ENCODE measurements around the gene MYO18A. TPM values are rescaled to one million over a fixed set of nuclear protein-coding genes. Genes with fewer than 3 reads are reported as not detected.

Gene MYO18A
- total and polyA plus RNA-seq, 10 of the 15 experiments (the other 5 are each of a cell fraction or from before 2014, with no cell fraction given), result 2.9 to 66.0 (median 24.5) TPM

GRCh38 chr17:29080965-29081364, 99.2 kb downstream of the MYO18A start:
- Histone ChIP-seq H3K27ac (ENCODE audit: control insufficient read depth, insufficient read depth) (no peak overlapping the region), H3K9me3 (replicated peaks; ENCODE audit: control insufficient read depth, insufficient read depth, low read length) (no peaks in the 10 kb centered on the region), H3K36me3 (ENCODE audit: control insufficient read depth in 2 of 2, insufficient read depth in 2 of 2, low read length in 1 of 2) (peaks cover 3 to 5% of the 10 kb centered on the region in 2 experiments), H2AFZ (ENCODE audit: control insufficient read depth, low read depth, low read length) (no peak overlapping the region), H4K20me1 (ENCODE audit: control insufficient read depth, insufficient read depth) (no peaks in the 10 kb centered on the region), H3K4me2 (ENCODE audit: control insufficient read depth, insufficient read depth) (no peak overlapping the region), H3K4me3 (no peak overlapping the region), H3K9ac (ENCODE audit: control insufficient read depth, insufficient read depth, low read length) (no peak overlapping the region), H3K79me2 (ENCODE audit: control insufficient read depth, insufficient read depth, low read length) (no peaks in the 10 kb centered on the region), H3K4me1 (ENCODE audit: control insufficient read depth, insufficient read depth, low read length) (no peaks in the 10 kb centered on the region), H3K27me3 (replicated peaks in 1 of 2; ENCODE audit: control insufficient read depth in 2 of 2, insufficient read depth in 2 of 2, low read length in 1 of 2) (no peaks in the 10 kb centered on the region)
- intact Hi-C loops (cut with micrococcal nuclease; ENCODE audit: unreplicated experiment) (no loop called here), in situ Hi-C loops (cut with MboI) (no loop called here)
- BruUV-seq (replicated peaks), result no TSS peak
- RAD21 ChIA-PET (ENCODE audit: unreplicated experiment), result no interaction called here
- POLR2A ChIA-PET, result no interaction called here
- ATAC-seq (no peak), DNase-seq (ENCODE audit: low read depth, low spot score) (no peak), FAIRE-seq (no peak)
- WGBS (ENCODE audit: insufficient coverage, insufficient replicate concordance, low lambda C conversion rate, missing lambda C conversion rate), result 92% methylated on average over 14 of the region's 14 CpGs
- CTCF ChIA-PET, result interaction anchor here (2.9 kb wide), 1 partner anchor 36 kb away, joined by 7 read pairs; no protein-coding TSS in a partner anchor
- SMC1A ChIA-PET (ENCODE audit: uncharacterized antibody, unreplicated experiment), result no interaction called here
- TF ChIP-seq, protein P1, sequence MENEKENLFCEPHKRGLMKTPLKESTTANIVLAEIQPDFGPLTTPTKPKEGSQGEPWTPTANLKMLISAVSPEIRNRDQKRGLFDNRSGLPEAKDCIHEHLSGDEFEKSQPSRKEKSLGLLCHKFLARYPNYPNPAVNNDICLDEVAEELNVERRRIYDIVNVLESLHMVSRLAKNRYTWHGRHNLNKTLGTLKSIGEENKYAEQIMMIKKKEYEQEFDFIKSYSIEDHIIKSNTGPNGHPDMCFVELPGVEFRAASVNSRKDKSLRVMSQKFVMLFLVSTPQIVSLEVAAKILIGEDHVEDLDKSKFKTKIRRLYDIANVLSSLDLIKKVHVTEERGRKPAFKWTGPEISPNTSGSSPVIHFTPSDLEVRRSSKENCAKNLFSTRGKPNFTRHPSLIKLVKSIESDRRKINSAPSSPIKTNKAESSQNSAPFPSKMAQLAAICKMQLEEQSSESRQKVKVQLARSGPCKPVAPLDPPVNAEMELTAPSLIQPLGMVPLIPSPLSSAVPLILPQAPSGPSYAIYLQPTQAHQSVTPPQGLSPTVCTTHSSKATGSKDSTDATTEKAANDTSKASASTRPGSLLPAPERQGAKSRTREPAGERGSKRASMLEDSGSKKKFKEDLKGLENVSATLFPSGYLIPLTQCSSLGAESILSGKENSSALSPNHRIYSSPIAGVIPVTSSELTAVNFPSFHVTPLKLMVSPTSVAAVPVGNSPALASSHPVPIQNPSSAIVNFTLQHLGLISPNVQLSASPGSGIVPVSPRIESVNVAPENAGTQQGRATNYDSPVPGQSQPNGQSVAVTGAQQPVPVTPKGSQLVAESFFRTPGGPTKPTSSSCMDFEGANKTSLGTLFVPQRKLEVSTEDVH (IDR thresholded peaks at IDR 0.05; ENCODE audit: low read depth, partially characterized antibody), result no peak
- TF ChIP-seq SKIL (IDR thresholded peaks at IDR 0.05; ENCODE audit: low read depth, poor library complexity, severe bottlenecking) (no peak), POLR2AphosphoS5 (IDR thresholded peaks at IDR 0.05; ENCODE audit: low read length) (no peak), MYB (IDR thresholded peaks at IDR 0.05; ENCODE audit: borderline replicate concordance, low read depth, low read length) (no peak), RB1 (IDR thresholded peaks at IDR 0.05; ENCODE audit: borderline replicate concordance) (no peak), HSF1 (IDR thresholded peaks at IDR 0.05; ENCODE audit: low read depth, low read length) (no peak), ZBTB40 (IDR thresholded peaks at IDR 0.05; ENCODE audit: borderline replicate concordance) (no peak), POLR2A (IDR thresholded peaks at IDR 0.05; ENCODE audit: low read depth, low read length) (no peak)
- TF ChIP-seq, protein P2, sequence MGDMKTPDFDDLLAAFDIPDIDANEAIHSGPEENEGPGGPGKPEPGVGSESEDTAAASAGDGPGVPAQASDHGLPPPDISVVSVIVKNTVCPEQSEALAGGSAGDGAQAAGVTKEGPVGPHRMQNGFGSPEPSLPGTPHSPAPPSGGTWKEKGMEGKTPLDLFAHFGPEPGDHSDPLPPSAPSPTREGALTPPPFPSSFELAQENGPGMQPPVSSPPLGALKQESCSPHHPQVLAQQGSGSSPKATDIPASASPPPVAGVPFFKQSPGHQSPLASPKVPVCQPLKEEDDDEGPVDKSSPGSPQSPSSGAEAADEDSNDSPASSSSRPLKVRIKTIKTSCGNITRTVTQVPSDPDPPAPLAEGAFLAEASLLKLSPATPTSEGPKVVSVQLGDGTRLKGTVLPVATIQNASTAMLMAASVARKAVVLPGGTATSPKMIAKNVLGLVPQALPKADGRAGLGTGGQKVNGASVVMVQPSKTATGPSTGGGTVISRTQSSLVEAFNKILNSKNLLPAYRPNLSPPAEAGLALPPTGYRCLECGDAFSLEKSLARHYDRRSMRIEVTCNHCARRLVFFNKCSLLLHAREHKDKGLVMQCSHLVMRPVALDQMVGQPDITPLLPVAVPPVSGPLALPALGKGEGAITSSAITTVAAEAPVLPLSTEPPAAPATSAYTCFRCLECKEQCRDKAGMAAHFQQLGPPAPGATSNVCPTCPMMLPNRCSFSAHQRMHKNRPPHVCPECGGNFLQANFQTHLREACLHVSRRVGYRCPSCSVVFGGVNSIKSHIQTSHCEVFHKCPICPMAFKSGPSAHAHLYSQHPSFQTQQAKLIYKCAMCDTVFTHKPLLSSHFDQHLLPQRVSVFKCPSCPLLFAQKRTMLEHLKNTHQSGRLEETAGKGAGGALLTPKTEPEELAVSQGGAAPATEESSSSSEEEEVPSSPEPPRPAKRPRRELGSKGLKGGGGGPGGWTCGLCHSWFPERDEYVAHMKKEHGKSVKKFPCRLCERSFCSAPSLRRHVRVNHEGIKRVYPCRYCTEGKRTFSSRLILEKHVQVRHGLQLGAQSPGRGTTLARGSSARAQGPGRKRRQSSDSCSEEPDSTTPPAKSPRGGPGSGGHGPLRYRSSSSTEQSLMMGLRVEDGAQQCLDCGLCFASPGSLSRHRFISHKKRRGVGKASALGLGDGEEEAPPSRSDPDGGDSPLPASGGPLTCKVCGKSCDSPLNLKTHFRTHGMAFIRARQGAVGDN (IDR thresholded peaks at IDR 0.05), result no peak

Measured in GM12878 (cell line).